GOT3 (cell line): Measurements from ENCODE around the gene CCDC117.

Experiments
- DNase-seq: peaks from one replicate; lab custom pipeline; 2025; ENCODE audit warnings: mixed read lengths; lab: John Stamatoyannopoulos, UW

CCDC117 gene

DNA sequence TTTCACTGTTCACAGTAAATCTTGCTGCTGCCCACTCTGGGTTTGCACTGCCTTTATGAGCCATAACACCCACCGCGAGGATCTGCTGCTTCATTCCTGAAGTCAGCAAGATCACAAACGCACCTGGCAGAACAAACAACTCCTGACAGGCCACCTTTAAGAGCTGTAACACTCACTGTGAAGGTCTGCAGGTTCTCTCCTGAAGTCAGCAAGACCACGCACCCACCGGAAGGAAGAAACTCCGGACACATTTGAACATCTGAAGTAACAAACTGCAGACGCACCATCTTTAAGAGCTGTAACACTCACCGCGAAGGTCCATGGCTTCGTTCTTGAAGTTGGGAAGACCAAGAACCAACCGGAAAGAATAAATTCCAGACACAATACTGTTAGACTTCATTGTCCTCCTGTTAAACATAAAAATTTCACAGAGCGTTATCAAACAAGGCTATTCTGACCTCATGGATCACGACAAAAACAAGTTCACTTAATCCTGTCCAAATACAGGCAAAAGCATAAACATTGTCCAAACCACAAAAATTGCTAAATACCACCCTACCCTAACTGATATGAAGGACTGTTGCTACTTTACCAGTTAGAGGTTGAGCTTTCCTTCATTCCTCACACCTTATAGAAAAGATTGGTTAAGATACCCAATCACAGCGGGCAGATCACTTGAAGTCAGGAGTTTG lies 3.0 kb upstream of the CCDC117 start:
- DNase-seq = no peak

DNA sequence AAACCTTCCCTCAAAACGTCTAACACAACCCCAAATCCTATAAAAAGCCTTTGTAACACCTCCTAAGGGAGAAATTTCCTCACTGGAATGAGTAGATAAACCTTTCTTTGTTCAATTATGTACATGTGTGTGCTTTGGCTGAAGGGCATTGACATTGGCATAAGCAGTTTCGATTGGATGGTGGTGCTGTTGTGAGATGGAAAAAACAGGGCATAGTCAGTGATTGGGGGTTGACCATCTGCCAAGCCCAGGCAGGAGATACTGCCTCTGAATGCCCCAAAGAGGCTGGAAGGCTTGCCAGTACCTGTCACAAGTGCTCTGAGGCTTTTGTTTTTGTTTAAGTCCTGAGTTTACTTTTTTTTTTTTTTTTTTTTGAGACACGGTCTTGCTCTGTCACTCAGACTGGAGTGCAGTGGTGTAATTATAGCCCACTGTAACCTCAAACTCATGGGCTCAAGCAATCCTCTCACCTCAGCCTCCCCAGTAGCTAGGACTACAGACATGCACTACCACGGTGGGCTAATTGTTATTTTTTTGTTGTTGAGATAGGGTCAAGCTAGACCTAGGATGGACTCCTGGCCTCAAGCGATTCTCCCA lies 1.2 kb upstream of the CCDC117 start:
- no peak for DNase-seq

DNA sequence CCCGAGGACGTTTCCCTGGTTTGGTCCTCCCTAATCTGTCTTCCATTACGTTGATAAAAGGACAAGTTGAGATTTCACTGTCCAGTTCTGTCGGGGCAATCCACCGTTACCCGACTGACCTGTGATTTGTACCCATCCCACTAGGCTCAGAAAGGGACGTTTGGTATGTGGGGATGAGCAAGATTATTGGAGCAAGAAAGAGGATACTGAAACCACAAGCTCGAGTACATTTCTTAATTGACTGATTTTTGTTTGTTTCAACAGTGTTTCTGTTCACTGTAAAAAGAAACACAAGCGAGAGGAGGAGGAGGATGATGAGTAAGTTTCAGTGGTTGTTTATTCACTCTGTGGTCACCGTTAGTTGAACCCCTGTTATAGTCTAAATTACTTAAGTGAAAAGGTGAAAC lies 969 bp downstream of the CCDC117 start:
- DNase-seq = no peak

DNA sequence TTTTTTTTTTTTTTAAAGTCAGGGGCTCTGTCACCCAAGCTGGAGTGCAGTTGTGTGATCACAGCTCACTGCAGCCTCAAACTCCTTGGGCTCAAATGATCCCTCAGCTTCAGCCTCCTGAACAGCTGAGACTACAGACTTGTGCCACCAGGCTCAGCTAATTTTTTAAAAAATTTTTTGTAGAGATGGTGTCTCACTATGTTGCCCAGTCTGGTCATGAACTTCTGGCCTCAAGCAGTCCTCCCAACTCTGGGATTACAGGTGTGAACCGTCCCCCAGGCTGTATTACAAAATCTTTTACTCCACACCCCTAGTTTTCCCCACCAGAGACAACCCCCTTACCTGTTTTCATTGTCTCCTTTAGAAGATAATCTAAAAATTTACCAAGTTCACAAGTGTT lies 1.9 kb downstream of the CCDC117 start:
- no peak for DNase-seq

DNA sequence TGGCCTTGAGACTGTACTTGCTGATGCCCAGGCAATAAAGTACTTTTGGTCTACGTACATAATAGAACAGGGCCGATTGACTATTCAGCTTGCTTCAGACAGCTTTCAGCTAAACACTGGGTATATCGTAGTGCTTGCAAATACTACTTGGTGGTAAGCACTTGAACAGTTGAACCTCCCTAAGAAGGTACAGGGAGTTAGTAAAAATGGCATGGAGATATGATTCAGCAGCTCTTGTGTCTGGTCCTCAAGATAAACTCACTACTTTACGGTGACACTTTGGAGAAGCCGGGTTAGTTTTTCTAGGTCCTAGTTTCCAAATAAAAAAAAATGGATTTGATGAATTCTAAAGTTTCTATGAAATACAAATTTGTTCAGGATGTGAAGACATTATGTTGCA lies 7.3 kb downstream of the CCDC117 start:
- DNase-seq = no peak

DNA sequence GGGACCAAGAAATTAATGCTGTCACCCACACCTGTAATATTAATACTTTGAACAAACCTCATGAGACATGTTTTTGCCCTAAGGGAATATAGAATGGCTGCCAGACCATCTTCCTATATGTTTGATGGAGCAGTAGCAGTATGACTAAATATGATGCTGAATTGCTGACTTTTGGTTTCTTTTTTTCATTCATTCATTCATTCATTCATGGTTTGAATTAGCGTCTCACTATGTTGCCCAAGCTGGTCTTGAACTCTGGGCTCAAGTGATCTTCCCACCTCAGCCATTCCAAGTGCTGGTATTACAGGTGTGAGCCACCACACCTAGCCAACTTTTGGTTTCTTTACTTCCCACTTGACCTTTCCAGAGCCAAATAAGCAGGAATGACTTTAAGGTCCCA lies 7.8 kb downstream of the CCDC117 start:
- DNase-seq = no peak

DNA sequence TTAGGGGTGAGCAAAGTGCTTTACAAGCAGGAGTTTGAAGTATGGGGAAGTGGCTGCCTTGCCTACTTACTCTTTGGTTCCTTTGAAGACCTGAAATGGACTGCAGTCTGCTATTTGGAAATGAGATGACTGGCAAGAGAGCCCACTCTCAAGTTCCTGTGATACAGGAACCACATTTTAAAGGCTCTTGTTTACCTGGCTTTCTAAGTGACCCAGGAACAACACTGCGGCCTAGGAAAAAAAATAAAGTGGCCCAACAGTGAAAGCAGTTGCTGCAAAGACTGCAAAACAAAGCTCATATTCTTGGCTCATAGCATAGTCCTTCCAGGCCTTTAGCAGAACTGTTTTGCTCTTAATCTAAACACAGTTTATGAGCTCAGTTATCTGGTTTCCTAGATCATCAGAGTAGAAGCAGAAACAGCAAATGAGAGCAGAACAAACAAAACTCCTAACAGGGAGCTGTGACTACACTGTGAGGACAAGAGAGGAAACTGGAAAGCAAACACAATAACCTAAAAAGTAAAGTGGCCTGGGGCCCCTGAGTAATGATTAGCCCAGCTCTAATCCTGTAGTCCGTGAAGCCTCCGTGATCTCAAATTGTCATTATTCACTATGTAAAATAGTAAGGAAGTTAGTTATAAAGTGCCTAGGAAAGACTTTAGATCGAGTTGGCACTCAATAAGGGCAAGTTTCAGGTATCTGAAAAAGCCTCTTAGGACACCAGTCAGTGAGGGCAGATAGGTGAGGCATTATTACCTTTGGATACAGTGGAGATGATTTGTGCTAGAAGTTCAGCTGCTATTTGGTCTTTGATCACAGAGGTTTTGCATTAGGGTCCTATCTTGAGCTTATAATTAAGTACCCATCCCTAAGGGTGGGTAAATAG lies 11.5 kb downstream of the CCDC117 start:
- no peak for DNase-seq

DNA sequence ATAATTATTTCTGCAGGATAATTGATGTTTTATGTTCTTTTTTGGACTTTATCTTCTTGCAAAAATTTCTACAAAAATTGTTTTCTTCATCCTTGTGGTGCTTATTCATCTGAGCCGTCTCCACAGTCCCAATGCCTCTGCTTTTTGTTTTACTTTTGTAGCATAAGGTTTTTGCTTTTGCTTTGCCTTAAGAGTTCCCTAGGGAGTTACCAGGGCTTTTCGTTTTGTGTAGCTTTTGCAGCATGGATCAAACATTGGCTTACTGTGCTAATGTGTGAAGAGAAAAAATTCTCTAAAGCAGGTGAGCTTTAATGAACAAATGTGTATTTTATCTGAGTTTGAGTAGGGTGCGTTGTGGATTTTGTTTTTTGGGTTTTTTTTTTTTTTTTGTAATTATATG lies 16.1 kb downstream of the CCDC117 start:
- DNase-seq = no peak

DNA sequence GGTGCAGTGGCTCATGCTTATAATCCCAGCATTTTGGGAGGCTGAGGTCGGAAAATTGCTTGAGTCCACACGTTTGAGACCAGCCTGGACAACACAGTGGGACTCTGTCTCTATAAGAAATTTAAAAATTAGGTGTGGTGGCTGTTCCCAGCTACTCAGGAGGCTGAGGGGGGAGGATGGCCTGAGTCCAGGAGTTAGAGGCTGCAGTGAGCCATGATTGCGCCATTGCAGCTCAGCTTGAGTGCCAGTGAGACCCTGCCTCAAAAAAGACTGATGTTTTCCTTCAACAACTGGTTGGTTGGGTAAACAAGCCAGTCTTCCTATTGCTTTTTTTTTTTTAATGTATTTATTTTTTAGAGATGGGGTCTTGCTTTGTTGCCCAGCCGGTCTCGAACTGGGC lies 18.6 kb downstream of the CCDC117 start:
- no peak for DNase-seq

DNA sequence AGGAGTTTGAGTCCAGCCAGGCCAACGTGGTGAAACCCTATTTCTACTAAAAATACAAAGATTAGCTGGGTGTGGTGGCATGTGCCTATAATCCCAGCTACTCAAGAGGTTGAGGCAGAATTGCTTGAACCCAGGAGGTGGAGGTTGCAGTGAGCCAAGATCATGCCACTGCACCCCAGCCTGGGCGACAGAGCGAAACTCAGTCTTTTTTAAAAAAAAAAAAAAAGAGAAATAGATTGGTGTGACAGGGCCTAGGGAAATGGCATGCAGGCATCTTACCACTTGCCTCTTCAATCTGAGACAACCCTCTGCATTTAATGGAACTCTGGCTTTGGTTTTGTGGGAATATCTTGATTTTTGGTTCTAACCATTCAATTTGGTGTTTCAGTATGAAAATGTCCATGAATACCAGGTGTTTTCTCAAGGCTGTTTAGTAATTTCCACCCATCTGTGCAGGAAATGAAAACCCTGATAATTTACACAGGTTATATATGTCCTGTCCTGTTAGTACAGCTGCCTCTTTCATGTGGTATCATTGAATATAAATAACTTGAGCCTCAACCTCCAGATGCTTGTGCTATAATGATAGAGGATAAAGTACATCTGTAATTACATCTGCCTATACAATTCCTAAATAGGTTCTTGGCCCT lies 19.5 kb downstream of the CCDC117 start:
- no peak for DNase-seq

DNA sequence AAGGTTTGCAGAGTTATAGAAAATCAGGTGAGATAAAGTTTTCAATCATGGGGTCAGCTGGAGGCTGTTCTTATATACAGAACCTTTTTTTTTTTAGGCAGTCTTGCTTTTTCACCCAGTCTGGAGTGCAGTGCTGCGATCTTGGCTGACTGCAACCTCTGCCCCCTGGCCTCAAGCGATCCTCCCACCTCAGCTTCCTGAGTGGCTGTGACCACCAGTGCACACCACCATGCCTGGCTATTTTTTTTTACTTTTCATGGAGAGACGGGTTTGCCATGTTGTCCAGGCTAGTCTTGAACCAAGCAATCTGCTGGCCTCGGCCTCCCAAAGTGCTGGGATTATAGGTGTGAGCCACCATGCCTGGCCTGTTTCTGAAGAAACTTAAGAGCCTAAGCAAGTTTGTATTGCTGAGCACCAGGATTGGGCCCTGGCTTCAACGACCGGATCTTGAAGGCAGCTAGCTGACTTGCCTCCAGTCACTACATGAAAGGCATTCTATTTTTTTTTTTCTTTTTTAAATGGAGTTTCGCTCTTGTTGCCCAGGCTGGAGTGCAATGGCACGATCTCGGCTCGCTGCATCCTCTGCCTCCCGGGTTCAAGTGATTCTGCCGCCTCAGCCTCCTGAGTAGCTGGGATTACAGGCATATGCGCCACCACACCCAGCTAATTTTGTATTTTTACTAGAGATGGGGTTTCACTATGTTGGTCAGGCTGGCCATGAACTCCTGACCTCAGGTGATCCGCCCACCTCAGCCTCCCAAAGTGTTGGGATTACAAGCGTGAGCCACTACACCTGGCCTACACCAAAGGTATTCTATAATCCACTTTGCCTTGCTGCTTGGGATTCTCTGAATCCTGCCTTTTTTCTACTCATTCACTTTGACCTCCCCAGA lies 20.2 kb downstream of the CCDC117 start:
- no peak for DNase-seq

DNA sequence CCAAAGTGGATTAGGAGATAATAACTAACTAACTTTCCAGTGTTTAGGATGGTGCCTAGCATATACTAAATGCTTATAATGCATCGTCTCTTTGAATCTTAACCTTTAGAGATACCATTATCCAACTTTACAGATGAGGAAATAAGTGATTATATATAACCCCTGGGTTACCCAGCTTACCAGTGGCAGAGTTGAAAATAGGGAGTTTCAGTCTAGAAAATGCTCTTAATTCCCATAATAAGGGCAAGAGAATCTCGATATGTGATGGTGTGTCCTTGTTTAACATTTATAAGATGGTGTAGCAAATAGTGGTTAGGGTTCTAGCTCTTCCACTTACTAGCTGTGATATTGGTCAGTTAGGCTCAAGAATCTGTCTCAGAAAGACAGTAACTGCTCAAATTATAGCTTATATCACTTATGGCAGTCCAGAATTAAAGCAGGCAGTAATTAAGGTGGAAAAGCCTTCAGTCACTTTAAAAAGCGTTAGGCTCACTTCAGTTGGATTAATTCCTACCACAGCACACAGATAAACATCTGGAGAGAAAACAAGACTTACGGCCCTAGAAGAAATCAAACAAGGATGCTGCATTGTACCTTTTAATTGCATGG lies 21.6 kb downstream of the CCDC117 start:
- no peak for DNase-seq

DNA sequence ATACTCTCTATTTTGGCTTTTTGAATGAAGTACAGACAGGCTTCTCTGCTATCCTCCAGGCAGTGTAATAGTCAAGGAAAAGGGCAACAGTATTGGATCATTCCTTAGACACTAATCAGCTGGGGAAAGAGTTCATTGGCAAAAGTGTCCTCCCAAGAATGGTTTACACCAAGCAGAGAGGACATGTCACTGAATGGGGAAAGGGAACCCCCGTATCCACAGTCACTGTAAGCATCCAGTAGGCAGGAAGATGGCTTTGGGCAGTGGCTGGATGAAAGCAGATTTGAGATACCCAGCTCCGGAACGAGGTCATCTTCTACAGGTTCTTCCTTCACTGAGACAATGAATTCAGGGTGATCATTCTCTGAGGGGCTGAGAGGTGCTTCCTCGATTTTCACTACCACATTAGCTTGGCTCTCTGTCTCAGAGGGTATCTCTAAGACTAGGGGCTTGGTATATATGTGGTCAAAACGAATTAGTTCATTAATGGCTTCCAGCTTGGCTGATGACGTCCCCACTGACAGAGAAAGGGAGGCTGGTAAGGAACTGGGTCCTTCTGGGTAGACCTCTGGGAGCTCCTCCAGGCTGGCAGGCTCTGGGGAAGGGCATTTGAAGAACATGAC lies 22.7 kb downstream of the CCDC117 start:
- DNase-seq = no peak

DNA sequence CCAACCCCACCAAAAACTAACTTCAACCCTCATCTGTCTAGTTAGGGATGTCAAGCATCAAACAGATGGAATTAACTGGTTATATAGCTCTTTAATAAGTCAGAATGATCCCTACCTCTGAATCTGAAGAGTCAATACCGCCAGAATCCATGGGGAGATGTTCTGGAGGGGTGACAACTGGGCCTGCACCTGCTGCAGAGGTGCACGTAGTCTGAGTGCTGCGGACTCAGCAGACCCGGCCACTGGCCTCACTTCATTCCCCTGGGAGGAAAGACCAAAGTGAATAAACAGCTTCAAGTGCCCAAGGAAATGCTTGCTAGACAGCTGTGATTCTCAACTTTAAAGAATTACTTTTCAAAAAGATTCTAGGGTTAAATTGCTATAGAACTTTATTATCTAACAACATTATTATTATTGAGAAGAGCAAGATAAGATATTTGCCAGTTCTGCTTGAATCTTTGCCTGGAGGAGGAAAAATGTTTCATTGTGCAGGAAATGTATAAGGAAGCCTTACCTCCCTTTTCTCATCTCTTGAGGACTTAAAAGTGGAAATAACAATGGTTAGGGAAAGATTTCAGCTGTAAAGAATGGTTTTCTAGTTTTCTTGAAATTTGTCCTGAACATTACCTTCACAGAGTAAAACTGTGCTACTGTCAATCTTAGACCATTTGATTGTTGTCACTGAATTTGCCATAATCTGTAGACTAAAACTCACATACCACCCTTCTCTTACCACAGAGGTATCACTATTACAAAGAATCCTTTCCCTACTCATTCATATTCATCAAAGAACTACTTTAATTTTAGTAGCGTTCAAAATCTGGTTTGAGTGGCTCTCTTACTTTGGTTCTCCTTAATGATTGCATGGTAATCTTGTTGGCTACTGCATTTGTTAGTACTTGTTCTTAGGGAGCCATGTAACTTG lies 23.7 kb downstream of the CCDC117 start:
- DNase-seq = no peak

DNA sequence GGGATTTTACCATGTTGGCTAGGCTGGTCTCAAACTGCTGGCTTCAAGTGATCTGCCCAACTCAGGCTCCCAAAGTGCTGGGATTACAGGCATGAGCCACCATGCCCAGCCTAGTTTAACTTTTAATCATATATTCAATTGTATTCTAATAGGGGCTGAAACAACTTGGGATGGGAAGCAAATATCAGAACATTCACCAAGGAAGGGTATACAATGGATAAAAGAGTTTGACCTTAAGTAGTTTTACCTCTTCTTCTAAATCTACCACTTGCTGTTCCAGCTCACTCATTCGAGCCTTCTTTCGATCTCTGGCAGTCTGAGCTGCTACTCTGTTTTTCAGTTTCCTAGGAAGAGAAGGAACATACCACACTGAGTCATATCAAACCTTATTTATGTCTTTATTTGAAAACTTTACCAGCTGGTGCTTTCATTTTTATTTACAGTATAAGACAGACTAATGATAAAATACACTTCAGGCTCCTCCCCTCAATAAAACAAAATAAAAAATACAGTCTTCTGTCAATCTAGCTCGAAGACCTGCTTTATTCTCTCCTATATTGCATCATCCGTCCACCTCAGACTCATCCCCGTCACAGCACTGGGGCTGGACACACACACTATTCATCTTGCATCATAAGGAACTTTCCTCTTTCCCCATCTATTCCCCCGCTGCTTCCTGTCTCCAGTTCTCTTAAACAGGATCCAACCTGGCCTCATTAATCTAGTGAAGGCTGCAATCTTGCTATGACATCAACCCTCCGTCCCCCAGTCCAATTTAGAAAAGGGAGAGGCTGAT lies 26.5 kb downstream of the CCDC117 start:
- DNase-seq = peak; percentile 23

DNA sequence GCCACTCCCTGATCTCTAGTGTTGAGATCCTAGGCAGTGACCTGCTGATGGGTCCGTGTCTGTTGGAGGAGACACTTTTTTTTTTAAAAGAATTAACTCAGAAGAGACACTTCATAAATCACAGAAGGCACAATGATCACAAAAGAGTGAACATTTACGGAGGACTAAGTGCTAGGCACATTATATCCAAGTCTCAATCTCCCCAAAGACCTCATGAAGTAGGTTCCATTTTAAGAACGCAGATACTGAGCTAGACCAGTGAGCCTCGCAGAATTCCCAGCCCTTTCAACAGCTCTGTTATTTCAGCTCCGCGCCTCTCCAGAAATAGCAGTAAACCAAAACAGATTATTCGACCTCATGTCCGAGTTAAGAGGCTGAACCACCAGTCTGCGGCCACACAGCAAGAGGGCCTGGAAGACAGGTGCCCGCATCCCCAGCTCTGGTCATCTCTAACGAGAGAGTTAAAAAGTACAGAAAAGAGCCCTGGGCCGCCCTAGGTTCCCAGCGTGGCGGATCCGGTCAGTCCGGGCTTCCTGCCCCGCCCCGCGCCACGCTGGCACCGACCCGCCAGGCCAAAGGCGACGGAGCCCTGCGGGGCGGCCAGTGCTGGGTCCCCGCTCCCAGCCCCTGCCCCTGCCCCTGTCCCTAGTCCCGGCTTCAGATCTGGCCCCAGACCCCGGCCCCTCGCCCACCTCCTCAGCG lies 27.3 kb downstream of the CCDC117 start:
- peak; percentile 70 for DNase-seq

DNA sequence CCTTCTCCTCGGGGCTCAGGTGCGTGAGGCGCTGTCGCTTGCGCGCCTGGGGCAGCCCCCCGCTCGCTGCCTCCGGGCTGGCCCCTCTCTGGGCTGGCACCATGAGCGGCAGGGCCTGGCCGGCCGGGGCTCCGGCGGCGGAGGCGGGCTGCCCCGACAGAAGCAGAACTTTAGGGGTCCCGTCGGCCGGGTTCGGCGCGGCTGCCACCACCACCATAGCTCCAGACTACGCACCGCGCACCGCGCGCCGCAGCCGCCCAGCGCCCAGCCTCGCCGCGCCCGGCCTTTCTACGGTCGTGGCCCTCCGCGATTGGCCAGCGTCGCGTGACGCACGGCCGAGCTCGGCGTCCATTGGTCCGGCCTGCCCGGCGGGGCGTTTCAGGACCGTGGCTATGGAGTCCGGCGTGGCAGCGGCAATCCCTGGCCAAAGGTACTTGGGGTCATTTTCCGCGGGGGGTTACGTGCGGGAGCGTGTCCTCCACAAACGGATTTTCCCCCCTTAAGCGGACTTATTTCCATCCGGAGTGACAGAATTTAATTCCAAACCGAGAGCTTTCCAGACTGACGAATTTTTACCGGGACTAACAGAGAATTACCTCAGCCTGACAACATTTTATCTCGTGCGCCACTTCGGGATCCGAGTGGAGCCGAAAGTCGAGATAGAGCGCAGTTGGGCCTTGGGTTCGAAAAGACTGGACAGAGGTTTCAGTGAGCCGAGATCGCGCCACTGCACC lies 28.0 kb downstream of the CCDC117 start, which contains the start of gene XBP1:
XBP1 (minus strand) TSS at position 262 of the 734 bp plus-strand sequence.
- peak; percentile 87 for DNase-seq
